ENCODE measurements around the gene CADM1.

CADM1 gene

GRCh38 chr11:115525531-115526006 is 21.4 kb upstream of the CADM1 start:
- Histone ChIP-seq H3K9ac (ENCODE audit: low read depth, low read length) (no peak overlapping the region), H3K79me2 (ENCODE audit: insufficient read depth, low read length) (no peaks in the 10 kb centered on the region), H3K27ac (ENCODE audit: low read length) (no peak overlapping the region), H3K4me3 (ENCODE audit: low read depth in 1 of 2, low read length in 2 of 2) (no peak overlapping the region), H3K9me3 (ENCODE audit: insufficient read depth, low read length, severe bottlenecking) (no peaks in the 10 kb centered on the region), H3K36me3 (ENCODE audit: insufficient read depth, low read length) (no peaks in the 10 kb centered on the region), H2AFZ (ENCODE audit: low read depth, low read length) (no peak overlapping the region), H3K4me1 (ENCODE audit: insufficient read depth, low read length) (no peaks in the 10 kb centered on the region), H3K4me2 (ENCODE audit: insufficient read depth, low read length) (no peak overlapping the region), H4K20me1 (ENCODE audit: insufficient read depth, low read length) (no peaks in the 10 kb centered on the region), H3K27me3 (ENCODE audit: insufficient read depth, low read length, poor library complexity) (no peaks in the 10 kb centered on the region)
- ATAC-seq (ENCODE audit: insufficient read depth, low read depth) (no peak), DNase-seq (no peak)
- TF ChIP-seq EZH2 (IDR thresholded peaks at IDR 0.05; ENCODE audit: borderline replicate concordance, low read depth, low read length, severe bottlenecking): no peak
- TF ChIP-seq, protein P1, sequence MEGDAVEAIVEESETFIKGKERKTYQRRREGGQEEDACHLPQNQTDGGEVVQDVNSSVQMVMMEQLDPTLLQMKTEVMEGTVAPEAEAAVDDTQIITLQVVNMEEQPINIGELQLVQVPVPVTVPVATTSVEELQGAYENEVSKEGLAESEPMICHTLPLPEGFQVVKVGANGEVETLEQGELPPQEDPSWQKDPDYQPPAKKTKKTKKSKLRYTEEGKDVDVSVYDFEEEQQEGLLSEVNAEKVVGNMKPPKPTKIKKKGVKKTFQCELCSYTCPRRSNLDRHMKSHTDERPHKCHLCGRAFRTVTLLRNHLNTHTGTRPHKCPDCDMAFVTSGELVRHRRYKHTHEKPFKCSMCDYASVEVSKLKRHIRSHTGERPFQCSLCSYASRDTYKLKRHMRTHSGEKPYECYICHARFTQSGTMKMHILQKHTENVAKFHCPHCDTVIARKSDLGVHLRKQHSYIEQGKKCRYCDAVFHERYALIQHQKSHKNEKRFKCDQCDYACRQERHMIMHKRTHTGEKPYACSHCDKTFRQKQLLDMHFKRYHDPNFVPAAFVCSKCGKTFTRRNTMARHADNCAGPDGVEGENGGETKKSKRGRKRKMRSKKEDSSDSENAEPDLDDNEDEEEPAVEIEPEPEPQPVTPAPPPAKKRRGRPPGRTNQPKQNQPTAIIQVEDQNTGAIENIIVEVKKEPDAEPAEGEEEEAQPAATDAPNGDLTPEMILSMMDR (IDR thresholded peaks at IDR 0.05; ENCODE audit: borderline replicate concordance, extremely low read depth, low read length, poor library complexity, severe bottlenecking): no peak

DNA sequence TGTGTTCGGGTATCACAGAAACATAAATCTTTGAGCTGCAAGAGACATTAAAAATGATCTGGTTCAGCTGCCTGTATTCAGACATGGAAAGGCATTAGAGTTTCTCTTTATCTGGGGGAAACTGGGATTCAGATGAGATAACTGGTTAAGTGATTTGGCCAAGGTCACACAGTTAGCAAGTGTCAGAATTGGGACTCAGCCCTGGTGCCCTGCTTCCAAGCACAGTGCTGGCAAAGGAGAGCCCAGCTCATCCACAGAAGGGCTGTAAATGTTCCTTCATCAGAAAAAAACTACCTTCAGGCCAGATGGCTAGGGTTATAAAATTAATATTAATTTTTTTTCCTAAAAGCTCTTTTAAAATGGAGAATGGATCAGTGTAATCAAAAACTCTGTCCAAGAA is 20.4 kb upstream of the CADM1 start:
- Histone ChIP-seq H3K4me2 (ENCODE audit: insufficient read depth, low read length) (no peak overlapping the region), H2AFZ (ENCODE audit: low read depth, low read length) (no peak overlapping the region), H3K27me3 (ENCODE audit: insufficient read depth, low read length, poor library complexity) (no peaks in the 10 kb centered on the region), H3K4me1 (ENCODE audit: insufficient read depth, low read length) (no peaks in the 10 kb centered on the region), H3K4me3 (ENCODE audit: low read depth in 1 of 2, low read length in 2 of 2) (no peak overlapping the region), H3K36me3 (ENCODE audit: insufficient read depth, low read length) (no peaks in the 10 kb centered on the region), H3K9me3 (ENCODE audit: insufficient read depth, low read length, severe bottlenecking) (no peaks in the 10 kb centered on the region), H3K27ac (ENCODE audit: low read length) (no peak overlapping the region), H4K20me1 (ENCODE audit: insufficient read depth, low read length) (no peaks in the 10 kb centered on the region), H3K79me2 (ENCODE audit: insufficient read depth, low read length) (no peaks in the 10 kb centered on the region), H3K9ac (ENCODE audit: low read depth, low read length) (no peak overlapping the region)
- TF ChIP-seq EZH2 (IDR thresholded peaks at IDR 0.05; ENCODE audit: borderline replicate concordance, low read depth, low read length, severe bottlenecking): no peak
- TF ChIP-seq, protein P1 (IDR thresholded peaks at IDR 0.05; ENCODE audit: borderline replicate concordance, extremely low read depth, low read length, poor library complexity, severe bottlenecking): no peak
- no peak for DNase-seq
- ATAC-seq (ENCODE audit: insufficient read depth, low read depth): no peak

DNA sequence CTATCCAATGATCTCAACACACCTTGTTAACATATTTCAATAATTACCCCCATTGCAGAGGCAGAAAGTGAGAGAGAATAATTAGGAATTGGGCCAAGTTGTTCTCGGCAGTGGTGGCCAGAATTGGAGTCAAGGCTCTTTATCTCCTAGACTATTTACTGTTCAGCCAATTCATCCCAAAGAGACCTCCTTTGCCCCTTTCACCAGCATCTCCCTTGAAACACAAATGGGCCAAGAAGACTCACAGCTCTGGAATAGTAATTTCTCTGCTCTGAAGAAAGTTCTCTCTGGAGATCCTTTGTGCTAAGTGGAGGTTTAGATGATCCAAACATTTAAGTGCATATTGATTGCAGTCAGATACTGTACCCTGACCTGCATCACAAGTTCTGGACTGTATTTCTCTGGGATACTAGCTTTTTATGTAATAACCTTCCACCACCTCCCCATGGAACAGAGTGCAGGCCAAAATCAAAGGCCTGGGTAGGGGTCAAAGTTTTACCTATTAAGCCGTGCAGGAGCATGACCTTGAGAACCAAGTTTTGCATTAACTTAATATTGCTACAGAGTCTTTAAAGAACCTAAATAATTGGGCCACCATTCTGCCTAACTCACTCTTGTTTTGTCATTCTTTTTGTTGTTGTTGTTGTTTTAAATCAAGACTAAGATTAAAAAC is 19.6 kb upstream of the CADM1 start:
- TF ChIP-seq, protein P1 (IDR thresholded peaks at IDR 0.05; ENCODE audit: borderline replicate concordance, extremely low read depth, low read length, poor library complexity, severe bottlenecking): no peak
- no peak for TF ChIP-seq EZH2 (IDR thresholded peaks at IDR 0.05; ENCODE audit: borderline replicate concordance, low read depth, low read length, severe bottlenecking)
- H3K4me3 ChIP-seq (ENCODE audit: low read depth in 1 of 2, low read length in 2 of 2): no peak overlapping the region
- H3K36me3 ChIP-seq (ENCODE audit: insufficient read depth, low read length): no peaks in the 10 kb centered on the region
- H3K9ac ChIP-seq (ENCODE audit: low read depth, low read length): no peak overlapping the region
- H3K4me2 ChIP-seq (ENCODE audit: insufficient read depth, low read length): no peak overlapping the region
- ATAC-seq (ENCODE audit: insufficient read depth, low read depth) (no peak), DNase-seq (no peak)
- H4K20me1 ChIP-seq (ENCODE audit: insufficient read depth, low read length): no peaks in the 10 kb centered on the region
- H3K27ac ChIP-seq (ENCODE audit: low read length): no peak overlapping the region
- H2AFZ ChIP-seq (ENCODE audit: low read depth, low read length): no peak overlapping the region
- H3K4me1 ChIP-seq (ENCODE audit: insufficient read depth, low read length): no peaks in the 10 kb centered on the region
- no peaks in the 10 kb centered on the region for H3K79me2 ChIP-seq (ENCODE audit: insufficient read depth, low read length)
- no peaks in the 10 kb centered on the region for H3K9me3 ChIP-seq (ENCODE audit: insufficient read depth, low read length, severe bottlenecking)
- H3K27me3 ChIP-seq (ENCODE audit: insufficient read depth, low read length, poor library complexity): peaks cover 2% of the 10 kb centered on the region

Measured in DND-41 (cell line).